ENCODE results near the gene RAI1.
"Not testable (repeated sequence)": the region's sequence is repeated elsewhere in the genome, so short reads cannot be mapped to it uniquely, and the experiment has no call there.

Gene RAI1

GRCh38 chr17:17798010-17798556 is 116.8 kb downstream of the RAI1 start:
- no peak for TF ChIP-seq ZNF274 (IDR thresholded peaks at IDR 0.05; ENCODE audit: low read depth, low read length)

DNA sequence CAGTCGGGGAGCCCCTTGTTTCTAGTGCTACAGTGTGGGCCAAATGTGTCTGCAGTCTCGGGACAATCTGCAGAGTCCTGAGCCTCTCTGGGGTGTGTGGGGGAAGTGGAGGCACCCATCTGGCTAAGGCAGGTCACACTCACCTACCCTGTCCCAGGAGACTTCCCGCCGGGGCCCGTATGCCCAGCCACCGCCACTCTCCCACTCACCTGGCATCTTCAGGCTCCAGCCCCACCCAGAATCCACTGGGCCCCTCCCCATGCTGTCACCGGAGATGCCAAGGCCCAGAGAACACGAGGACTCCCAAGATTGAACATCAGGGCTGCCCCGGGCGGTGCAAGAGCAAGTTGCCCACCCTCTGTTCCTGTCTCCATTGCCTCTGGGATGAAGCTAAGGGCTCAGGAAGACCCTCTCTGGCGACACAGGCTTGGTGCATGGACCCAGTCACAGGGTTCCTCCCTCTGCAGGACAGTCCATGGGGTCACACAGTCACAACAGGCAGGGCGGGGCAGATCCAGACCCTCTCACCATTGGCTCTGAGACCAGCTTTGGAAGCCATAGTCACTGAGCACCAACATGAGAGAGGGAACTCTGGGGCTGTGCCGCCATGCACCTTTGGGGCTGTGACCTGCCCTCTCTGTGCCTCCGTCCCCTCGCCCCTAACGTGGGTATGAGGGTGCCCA is 117.5 kb downstream of the RAI1 start:
- no peak for TF ChIP-seq ZNF274 (IDR thresholded peaks at IDR 0.05; ENCODE audit: low read depth, low read length)
- H3K4me3 ChIP-seq (ENCODE audit: low read length), result no peak overlapping the region

More at GRCh38 chr17:17798010-17798556, 116.8 kb downstream of the RAI1 start:
- H3K4me3 ChIP-seq (ENCODE audit: low read length), result no peak overlapping the region

DNA sequence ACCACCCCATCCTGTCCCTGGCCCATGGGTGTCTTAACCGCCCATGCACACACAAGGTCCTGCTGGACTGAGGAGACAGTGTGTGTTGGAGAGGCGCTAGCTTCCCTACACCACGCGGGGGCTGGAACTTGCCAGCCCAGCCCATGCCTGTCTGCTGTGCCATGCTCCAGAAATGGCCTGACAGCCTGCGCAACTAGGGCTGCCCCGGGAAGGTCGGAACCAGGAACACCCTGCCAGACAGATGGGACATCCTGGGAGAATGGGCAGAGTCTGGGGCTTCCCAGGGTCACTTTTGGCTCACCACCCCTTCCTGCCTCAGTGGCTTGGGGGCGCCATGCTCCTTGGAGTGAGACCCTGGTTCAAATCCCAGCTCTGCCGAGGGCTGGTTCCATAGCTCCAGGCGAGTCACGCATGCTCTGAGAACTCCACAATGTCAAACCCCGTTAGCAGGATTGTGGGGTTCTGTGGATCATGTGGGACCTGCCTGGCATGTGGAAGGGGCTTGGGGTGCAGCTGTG is 119.3 kb downstream of the RAI1 start:
- no peak for TF ChIP-seq ZNF274 (IDR thresholded peaks at IDR 0.05; ENCODE audit: low read depth, low read length)

GRCh38 chr17:17801800-17802481 is 120.7 kb downstream of the RAI1 start:
- H3K4me3 ChIP-seq (ENCODE audit: low read length), result no peak overlapping the region
- TF ChIP-seq ZNF274 (IDR thresholded peaks at IDR 0.05; ENCODE audit: low read depth, low read length), result no peak

More for the DNA sequence above, 119.3 kb downstream of the RAI1 start:
- H3K4me3 ChIP-seq (ENCODE audit: low read length), result no peak overlapping the region

- no peak overlapping the region for H3K4me3 ChIP-seq (ENCODE audit: low read length)
- no peak for TF ChIP-seq ZNF274 (IDR thresholded peaks at IDR 0.05; ENCODE audit: low read depth, low read length)
Measured at GRCh38 chr17:17804007-17804406, 122.7 kb downstream of the RAI1 start.

- no peak overlapping the region for H3K4me3 ChIP-seq (ENCODE audit: low read length)
- no peak for TF ChIP-seq ZNF274 (IDR thresholded peaks at IDR 0.05; ENCODE audit: low read depth, low read length)
Measured at GRCh38 chr17:17805575-17805974, 124.3 kb downstream of the RAI1 start.

GRCh38 chr17:17806035-17806434 is 124.8 kb downstream of the RAI1 start:
- no peak for TF ChIP-seq ZNF274 (IDR thresholded peaks at IDR 0.05; ENCODE audit: low read depth, low read length)
- H3K4me3 ChIP-seq (ENCODE audit: low read length), result no peak overlapping the region

- no peak overlapping the region for H3K4me3 ChIP-seq (ENCODE audit: low read length)
- TF ChIP-seq ZNF274 (IDR thresholded peaks at IDR 0.05; ENCODE audit: low read depth, low read length), result no peak
Measured at GRCh38 chr17:17806611-17807274, 125.5 kb downstream of the RAI1 start.

- TF ChIP-seq ZNF274 (IDR thresholded peaks at IDR 0.05; ENCODE audit: low read depth, low read length), result no peak
- no peak overlapping the region for H3K4me3 ChIP-seq (ENCODE audit: low read length)
Measured at GRCh38 chr17:17807440-17807839, 126.2 kb downstream of the RAI1 start.

GRCh38 chr17:17808200-17808599 is 126.9 kb downstream of the RAI1 start:
- H3K4me3 ChIP-seq (ENCODE audit: low read length), result not testable (repeated sequence)

DNA sequence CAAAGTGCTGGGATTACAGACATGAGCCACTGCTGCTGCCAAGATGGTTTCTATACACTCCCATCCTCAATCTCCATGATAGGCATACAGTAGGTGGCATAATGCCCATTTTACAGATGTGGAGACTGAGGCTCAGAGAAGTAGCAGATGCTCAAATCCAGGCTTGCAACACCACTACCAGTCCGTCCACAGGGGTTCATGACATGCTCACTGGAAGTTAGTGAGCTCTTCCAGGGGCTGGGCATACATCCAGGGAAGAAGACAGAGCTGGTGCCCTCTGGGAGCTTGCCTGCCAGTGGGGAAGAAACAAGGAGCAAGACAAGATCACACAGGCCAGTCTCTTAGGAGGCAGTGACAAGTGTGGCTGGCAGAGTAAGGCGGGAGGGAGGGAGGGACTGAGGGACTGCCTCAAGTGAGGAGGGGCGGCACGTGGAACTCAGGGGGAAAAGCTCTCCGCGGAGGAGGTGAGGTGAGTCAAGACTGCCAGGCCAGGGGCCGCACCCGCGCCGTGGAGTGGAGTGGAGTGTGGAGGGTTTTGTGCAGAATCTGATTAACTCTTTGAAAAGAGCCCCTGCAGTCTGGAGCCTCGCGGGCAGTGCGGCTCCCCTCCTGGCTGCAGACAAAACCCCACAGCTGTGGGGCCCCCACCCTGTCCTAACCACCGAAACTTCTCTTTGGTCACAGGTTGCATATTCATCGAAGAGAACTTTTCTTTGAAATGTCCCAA is 127.6 kb downstream of the RAI1 start:
- H3K4me3 ChIP-seq (ENCODE audit: low read length), result no peak overlapping the region
- no peak for TF ChIP-seq ZNF274 (IDR thresholded peaks at IDR 0.05; ENCODE audit: low read depth, low read length)

DNA sequence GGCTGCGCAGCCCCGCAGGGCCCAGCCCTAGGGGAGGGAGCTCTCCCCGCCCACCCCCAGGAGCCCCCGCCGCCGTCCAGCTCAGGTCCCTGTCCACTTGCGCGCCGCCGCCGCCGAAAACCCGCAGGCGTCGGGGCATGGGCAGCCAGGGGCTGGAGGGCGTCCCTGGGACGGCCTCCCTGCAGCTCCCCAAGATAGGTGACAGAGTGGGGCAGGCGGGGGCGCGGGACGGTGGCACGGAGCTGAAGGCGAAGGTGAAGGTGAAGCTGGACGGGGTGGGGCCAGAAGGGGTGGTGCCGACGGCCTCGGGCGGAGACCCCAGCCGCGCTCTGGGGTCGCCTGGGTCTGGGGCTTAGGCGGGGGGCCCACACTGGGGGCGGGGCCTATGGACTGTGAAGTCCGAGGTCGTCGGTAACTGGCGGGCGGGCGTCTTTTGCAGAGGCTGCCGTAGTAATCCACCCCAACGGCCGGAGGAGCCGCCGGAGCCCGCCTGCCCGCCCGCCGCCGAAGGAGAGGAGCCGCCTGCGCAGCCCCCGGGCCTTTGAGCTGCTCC is 128.3 kb downstream of the RAI1 start:
- H3K4me3 ChIP-seq (ENCODE audit: low read length), result no peak overlapping the region

GRCh38 chr17:17810084-17810894 is 129.0 kb downstream of the RAI1 start:
- no peak for TF ChIP-seq ZNF274 (IDR thresholded peaks at IDR 0.05; ENCODE audit: low read depth, low read length)
- H3K4me3 ChIP-seq (ENCODE audit: low read length), result no peak overlapping the region

More for the DNA sequence above, 128.3 kb downstream of the RAI1 start:
- no peak for TF ChIP-seq ZNF274 (IDR thresholded peaks at IDR 0.05; ENCODE audit: low read depth, low read length)

Measured in GM08714 (cell line).